ENCODE results near the gene ABHD17C. TPM values are rescaled to one million over a fixed set of nuclear protein-coding genes. Genes with fewer than 3 reads are reported as not detected.

ABHD17C gene
- total RNA-seq, 2 experiments from 2014 or later, result 0.47 to 0.70 TPM

DNA sequence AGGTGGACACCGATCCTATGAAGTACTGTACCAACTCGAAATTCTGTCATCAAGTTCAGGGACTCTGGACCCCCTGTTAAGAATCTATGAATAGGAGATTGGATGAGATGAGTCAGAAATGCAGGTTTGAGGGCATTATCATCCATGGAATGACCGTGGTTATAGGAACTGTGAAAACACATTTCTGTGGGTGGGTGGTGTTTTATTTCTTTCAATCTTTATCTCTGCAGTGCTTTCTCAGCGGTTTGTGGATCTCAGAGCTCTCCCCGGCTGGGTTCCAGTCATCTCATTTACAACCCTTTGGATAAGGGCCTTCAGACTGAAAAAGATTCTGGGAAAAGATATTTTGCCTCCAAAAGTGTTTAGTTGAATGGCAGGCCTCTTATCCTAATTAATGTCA, 5.4 kb upstream of the ABHD17C start:
- ChIA-PET CTCF (ENCODE audit: unreplicated experiment) (no interaction called here), POLR2A (no interaction called here)
- no peaks in the 10 kb centered on the region for H4K20me1 ChIP-seq (ENCODE audit: insufficient read depth, low read length)
- intact Hi-C loops (cut with micrococcal nuclease; ENCODE audit: unreplicated experiment), result no loop called here
- no peaks in the 10 kb centered on the region for H3K9me2 ChIP-seq (ENCODE audit: insufficient read depth, low read length)
- no peak overlapping the region for H3K4me2 ChIP-seq (ENCODE audit: low read length)
- H2AFZ ChIP-seq (ENCODE audit: low read length), result no peak overlapping the region
- no TSS peak for BruUV-seq (replicated peaks)
- no peaks in the 10 kb centered on the region for H3K79me2 ChIP-seq (ENCODE audit: insufficient read depth, low read depth, low read length)
- no peak overlapping the region for H3K4me3 ChIP-seq (ENCODE audit: low read depth, low read length, poor library complexity, severe bottlenecking)
- no peak for DNase-seq (ENCODE audit: low spot score)
- H3K4me1 ChIP-seq (ENCODE audit: insufficient read depth, low read length, poor library complexity, severe bottlenecking), result peaks cover 6% of the 10 kb centered on the region
- H3K36me3 ChIP-seq (ENCODE audit: insufficient read depth, low read length), result no peaks in the 10 kb centered on the region
- TF ChIP-seq CTCF (conservative IDR thresholded peaks at IDR 0.05; ENCODE audit: low read length) (no peak), EZH2phosphoT487 (IDR thresholded peaks at IDR 0.05; ENCODE audit: borderline replicate concordance, low read depth, low read length) (no peak)
- H3K9me3 ChIP-seq (ENCODE audit: low read length), result no peaks in the 10 kb centered on the region
- no peak overlapping the region for H3K27ac ChIP-seq (ENCODE audit: low read depth, low read length, poor library complexity, severe bottlenecking)

DNA sequence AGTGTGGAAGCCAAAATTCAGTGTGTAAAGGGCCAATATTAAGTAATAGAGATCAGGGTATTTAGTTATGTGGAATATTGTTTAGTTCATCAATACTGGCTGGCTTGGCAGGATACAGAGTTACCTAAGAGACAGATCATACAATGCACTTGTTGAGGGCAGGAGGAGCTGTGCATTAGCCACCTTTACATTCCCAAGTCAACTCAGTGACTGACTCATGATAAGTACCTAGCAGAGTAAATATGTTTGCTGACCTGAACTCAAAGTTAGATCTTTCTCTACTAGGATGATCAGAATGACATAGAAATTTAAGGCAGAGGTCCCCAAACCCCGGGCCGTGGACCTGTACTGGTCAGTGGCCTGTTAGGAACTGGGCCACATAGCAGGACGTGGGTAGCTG, 3.5 kb upstream of the ABHD17C start:
- no TSS peak for BruUV-seq (replicated peaks)
- ChIA-PET POLR2A (interaction anchor here (0.6 kb wide), 1 partner anchor 63 kb away, joined by 3 read pairs; no protein-coding TSS in a partner anchor), CTCF (ENCODE audit: unreplicated experiment) (no interaction called here)
- H3K4me3 ChIP-seq (ENCODE audit: low read depth, low read length, poor library complexity, severe bottlenecking), result no peak overlapping the region
- H3K27ac ChIP-seq (ENCODE audit: low read depth, low read length, poor library complexity, severe bottlenecking), result no peak overlapping the region
- no peaks in the 10 kb centered on the region for H3K9me2 ChIP-seq (ENCODE audit: insufficient read depth, low read length)
- H3K4me1 ChIP-seq (ENCODE audit: insufficient read depth, low read length, poor library complexity, severe bottlenecking), result peaks cover 6% of the 10 kb centered on the region
- no peaks in the 10 kb centered on the region for H3K9me3 ChIP-seq (ENCODE audit: low read length)
- no peak for TF ChIP-seq CTCF (conservative IDR thresholded peaks at IDR 0.05; ENCODE audit: low read length)
- TF ChIP-seq EZH2phosphoT487 (IDR thresholded peaks at IDR 0.05; ENCODE audit: borderline replicate concordance, low read depth, low read length), result no peak
- H3K4me2 ChIP-seq (ENCODE audit: low read length), result no peak overlapping the region
- H3K36me3 ChIP-seq (ENCODE audit: insufficient read depth, low read length), result no peaks in the 10 kb centered on the region
- DNase-seq (ENCODE audit: low spot score), result no peak
- no peaks in the 10 kb centered on the region for H3K79me2 ChIP-seq (ENCODE audit: insufficient read depth, low read depth, low read length)
- intact Hi-C loops (cut with micrococcal nuclease; ENCODE audit: unreplicated experiment), result no loop called here
- no peak overlapping the region for H2AFZ ChIP-seq (ENCODE audit: low read length)
- H4K20me1 ChIP-seq (ENCODE audit: insufficient read depth, low read length), result no peaks in the 10 kb centered on the region

DNA sequence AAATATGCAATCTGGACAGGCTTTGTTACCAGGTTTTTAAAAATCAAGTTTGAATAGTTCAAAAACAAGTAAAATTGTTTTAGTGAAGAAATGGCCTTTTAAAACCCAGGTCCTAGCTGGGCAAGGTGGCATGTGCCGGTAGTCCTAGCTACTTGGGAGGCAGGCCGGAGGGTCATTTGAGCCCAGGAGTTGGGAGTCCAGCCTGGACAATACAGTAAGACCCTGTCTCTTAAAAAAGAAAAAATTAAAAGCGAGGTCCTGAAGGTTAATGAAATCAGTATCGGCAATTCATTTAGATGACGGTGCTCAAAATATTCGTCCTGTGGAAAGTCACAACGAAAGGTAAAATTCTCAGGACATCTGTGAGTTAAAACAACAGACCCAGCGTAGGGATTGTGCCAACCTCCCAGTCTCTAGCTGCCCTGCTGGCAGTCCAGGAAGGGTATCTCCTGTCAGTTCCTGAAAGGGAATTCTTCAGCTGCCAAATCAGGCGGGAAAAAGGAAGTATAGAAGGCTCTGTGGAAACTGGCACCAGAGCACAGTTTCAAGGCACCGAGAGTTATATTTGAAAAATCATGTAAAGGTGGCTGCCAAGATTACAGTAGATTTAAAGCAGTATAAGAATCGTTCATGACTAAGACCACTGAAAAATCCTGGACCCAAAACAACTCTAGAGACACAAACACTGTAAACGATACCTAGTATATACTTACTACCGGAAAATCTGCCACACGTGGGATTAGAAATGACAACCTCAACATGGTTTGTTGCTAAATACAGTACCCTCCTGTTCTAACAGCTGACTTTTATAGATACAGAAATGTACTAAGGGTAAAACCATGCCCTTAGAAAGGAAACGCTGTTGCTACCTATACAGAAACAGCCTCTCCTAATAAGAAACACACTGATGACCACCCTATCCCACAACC, 1.2 kb upstream of the ABHD17C start:
- H3K4me1 ChIP-seq (ENCODE audit: insufficient read depth, low read length, poor library complexity, severe bottlenecking), result peaks cover 6% of the 10 kb centered on the region
- no peak overlapping the region for H3K27ac ChIP-seq (ENCODE audit: low read depth, low read length, poor library complexity, severe bottlenecking)
- H3K4me2 ChIP-seq (ENCODE audit: low read length), result peak overlapping the region; percentile 72
- H4K20me1 ChIP-seq (ENCODE audit: insufficient read depth, low read length), result no peaks in the 10 kb centered on the region
- ChIA-PET POLR2A (interaction anchor here (0.6 kb wide), 1 partner anchor 42 kb away, joined by 3 read pairs; no protein-coding TSS in a partner anchor), CTCF (ENCODE audit: unreplicated experiment) (no interaction called here)
- H3K36me3 ChIP-seq (ENCODE audit: insufficient read depth, low read length), result no peaks in the 10 kb centered on the region
- no TSS peak for BruUV-seq (replicated peaks)
- peak overlapping the region; percentile 96 for H2AFZ ChIP-seq (ENCODE audit: low read length)
- H3K79me2 ChIP-seq (ENCODE audit: insufficient read depth, low read depth, low read length), result no peaks in the 10 kb centered on the region
- intact Hi-C loops (cut with micrococcal nuclease; ENCODE audit: unreplicated experiment), result no loop called here
- no peaks in the 10 kb centered on the region for H3K9me3 ChIP-seq (ENCODE audit: low read length)
- TF ChIP-seq CTCF (conservative IDR thresholded peaks at IDR 0.05; ENCODE audit: low read length), result no peak
- no peak for TF ChIP-seq EZH2phosphoT487 (IDR thresholded peaks at IDR 0.05; ENCODE audit: borderline replicate concordance, low read depth, low read length)
- H3K4me3 ChIP-seq (ENCODE audit: low read depth, low read length, poor library complexity, severe bottlenecking), result peak overlapping the region; percentile 74
- peak; percentile 20 for DNase-seq (ENCODE audit: low spot score)
- H3K9me2 ChIP-seq (ENCODE audit: insufficient read depth, low read length), result no peaks in the 10 kb centered on the region
